Gastroesophageal sphincter (tissue), 3 donors: Measurements from ENCODE around the gene TSPEAR.

Source experiments
- CTCF ChIP-seq, 4 experiments: fragments of 200-600 bp in 2 of 4; fragments of 450-650 bp in 2 of 4; sonication (generic) in 1 of 4; IDR thresholded peaks; one replicate each; pipeline ENCODE4 v1.5.1; 2017 to 2019; ENCODE audit warnings: antibody characterized with exemption in 4 of 4, mild to moderate bottlenecking in 2 of 4, moderate library complexity in 2 of 4
- POLR2A ChIP-seq, 2 donors: fragments of 450-650 bp; IDR thresholded peaks; one replicate each; pipeline ENCODE4 v1.6.1; 2017; ENCODE audit warnings: antibody characterized with exemption in 2 of 2, mild to moderate bottlenecking in 2 of 2, moderate library complexity in 1 of 2

- TF ChIP-seq POLR2A (IDR thresholded peaks at IDR 0.05) (no peak), CTCF (IDR thresholded peaks at IDR 0.05) (no peak)
Observed at GRCh38 chr21:44508711-44509445, 202.5 kb downstream of the TSPEAR start.
